GM12892 (cell line): ENCODE results near the gene CLEC4M.
A peak's percentile ranks its signal among the peaks of the same experiment; 100 is the strongest.
"Not testable (repeated sequence)": the region's sequence is repeated elsewhere in the genome, so short reads cannot be mapped to it uniquely, and the experiment has no call there.

Experiments used
- DNase-seq: peaks from one replicate; pipeline ENCODE4 v3.0.0; 2011; ENCODE audit not compliant: insufficient read length
- FAIRE-seq: peaks from 2 replicates; lab custom pipeline; 2011; peaks lifted over from hg19 to GRCh38; lab: Jason Lieb, UNC
- POLR2A ChIP-seq: IDR thresholded peaks from 2 replicates; pipeline ENCODE4 v1.6.1; 2011; ENCODE audit warnings: low read depth, low read length, control low read depth
- POLR2AphosphoS5 ChIP-seq: IDR thresholded peaks from 2 replicates; pipeline ENCODE4 v1.6.1; 2011; ENCODE audit warnings: low read depth, low read length, control low read depth
- TAF1 ChIP-seq: IDR thresholded peaks from 2 replicates; pipeline ENCODE4 v1.6.1; 2011; ENCODE audit warnings: low read depth, mild to moderate bottlenecking, control low read depth, low read length, borderline replicate concordance

CLEC4M gene

DNA sequence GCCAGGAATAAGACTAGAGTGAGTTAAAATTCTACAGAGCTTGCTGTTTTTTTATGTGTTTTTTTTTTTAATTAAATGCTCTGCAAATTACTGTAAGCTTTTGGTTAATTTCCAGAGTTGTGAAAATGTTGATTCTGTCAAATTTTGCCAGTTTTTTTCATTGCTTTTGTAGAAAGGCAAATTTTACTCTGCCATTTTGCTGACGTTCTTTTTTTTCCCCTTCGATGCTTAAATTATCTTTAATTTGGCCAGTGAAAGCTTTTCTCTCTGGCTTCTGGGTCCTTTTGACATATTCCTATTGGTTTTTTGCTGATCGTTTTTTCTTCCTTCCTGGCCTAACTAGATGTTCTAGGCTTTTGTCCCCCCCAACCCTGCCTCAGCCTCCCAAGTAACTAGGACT lies 43.2 kb downstream of the CLEC4M start:
- FAIRE-seq = no peak
- DNase-seq = no peak
- TF ChIP-seq TAF1 = no peak
- no peak for TF ChIP-seq POLR2A
- TF ChIP-seq POLR2AphosphoS5 = no peak

- DNase-seq = no peak
- peak; percentile 81 for FAIRE-seq
- TF ChIP-seq POLR2A = no peak
These were observed 43.8 kb downstream of the CLEC4M start for GRCh38 chr19:7806876-7807275.

DNA sequence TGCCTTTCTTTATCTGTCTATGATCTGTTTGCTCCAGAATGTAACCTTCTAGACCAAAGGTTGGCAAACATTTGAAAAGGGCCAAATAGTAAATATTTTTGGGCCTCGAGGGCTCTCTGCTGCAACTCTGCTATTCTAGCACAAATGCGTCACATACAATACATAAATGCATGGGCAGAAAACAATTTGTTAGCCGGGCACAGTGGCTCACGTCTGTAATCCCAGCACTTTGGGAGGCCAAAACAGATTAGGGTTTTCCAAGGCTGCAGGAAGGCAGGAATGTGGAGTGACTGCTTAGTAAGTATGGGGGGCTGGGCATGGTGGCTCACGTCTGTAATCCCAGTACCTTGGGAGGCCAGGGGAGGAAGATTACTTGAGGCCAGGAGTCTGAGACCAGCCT lies 45.1 kb downstream of the CLEC4M start:
- no peak for DNase-seq
- TF ChIP-seq POLR2A = no peak
- no peak for FAIRE-seq

- no peak for FAIRE-seq
- no peak for DNase-seq
- no peak for TF ChIP-seq TAF1
- TF ChIP-seq POLR2A = no peak
- no peak for TF ChIP-seq POLR2AphosphoS5
These were observed 48.9 kb downstream of the CLEC4M start for GRCh38 chr19:7811989-7812388.

DNA sequence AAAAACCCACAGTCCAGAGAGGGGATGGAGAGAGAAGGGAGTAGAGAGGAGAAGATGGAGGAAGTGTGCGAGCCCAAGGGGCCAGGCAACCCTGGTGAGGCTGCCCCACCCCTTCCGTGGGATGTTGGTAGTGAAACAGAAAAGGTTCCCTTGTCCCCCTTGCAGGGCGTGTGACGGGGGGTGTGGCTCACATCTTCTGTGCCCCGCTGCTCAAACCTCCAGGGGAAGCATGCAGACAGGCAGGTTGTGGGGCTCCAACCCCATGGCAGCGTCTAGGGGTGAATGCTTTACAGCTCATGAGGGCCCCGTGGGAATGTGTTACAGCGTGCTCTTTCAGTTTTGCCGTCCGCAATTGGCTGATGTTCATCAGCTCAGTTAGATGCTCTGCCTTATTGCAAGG lies 52.3 kb downstream of the CLEC4M start:
- TF ChIP-seq POLR2AphosphoS5 (0 out of 2 replicates have a peak, but pooled peaks have one; percentile 12), TAF1 (no peak)
- DNase-seq (no peak), FAIRE-seq (no peak)

DNA sequence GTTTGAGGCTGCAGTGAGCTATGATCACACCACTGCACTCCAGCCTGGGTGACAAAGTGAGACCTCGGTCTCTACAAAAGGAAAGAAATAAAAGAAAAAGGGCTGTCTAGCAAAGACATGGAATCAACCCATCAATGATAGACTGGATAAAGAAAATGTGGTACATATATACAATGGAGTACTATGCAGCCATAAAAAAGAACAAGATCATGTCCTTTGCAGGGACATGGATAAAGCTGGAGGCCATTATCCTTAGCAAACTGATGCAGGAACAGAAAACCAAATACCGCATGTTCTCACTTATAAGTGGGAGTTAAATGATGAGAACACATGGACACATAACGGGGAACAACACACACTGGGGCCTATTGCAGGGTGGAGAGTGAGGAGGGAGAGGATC lies 53.0 kb downstream of the CLEC4M start:
- FAIRE-seq, DNase-seq: not testable (repeated sequence)

DNA sequence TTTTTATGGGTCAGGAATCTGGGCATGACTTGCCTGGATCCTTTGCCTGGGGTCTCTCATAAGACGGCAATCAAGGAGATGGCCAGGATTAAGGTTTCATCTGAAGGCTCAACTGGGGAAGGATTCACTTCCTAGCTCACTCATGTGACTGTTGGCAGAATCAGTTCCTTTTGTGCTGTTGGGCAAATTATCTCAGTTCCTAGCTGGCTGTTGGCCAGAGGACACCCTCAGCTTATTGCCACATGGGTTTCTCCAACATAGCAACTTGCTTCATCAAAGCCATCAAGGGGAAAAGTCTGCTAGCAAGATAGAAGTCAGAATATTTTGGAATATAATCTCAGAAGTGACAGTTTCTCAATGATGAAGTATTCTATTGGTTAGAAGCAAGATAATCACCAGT lies 54.8 kb downstream of the CLEC4M start:
- TF ChIP-seq POLR2A (no peak), POLR2AphosphoS5 (no peak), TAF1 (no peak)
- no peak for DNase-seq
- FAIRE-seq = peak; percentile 5

DNA sequence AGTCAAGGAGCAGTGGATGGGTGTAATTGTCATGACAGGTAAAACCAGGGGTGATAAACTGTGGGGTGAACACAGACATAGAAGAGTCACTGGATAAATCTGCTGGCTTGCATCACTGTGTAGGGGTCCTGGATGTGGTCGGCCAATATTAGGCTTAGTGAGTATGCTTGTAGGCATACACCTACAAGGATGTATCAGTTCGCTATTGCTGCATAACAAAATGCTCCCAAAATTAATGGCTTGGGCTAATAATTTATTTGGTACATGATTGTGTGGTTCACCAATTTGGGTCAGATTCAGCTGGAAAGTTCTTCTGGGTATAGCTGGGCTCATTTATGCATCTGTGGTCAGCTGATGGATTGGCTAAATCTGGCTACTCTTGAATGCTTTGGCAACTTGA lies 55.8 kb downstream of the CLEC4M start:
- TF ChIP-seq TAF1 = no peak
- no peak for TF ChIP-seq POLR2AphosphoS5
- no peak for TF ChIP-seq POLR2A
- DNase-seq (no peak), FAIRE-seq (peak; percentile 67)
